HEK293 (cell line): ENCODE results near the gene TMEM240.
"Not testable (repeated sequence)": the region's sequence is repeated elsewhere in the genome, so short reads cannot be mapped to it uniquely, and the experiment has no call there.

Experiments used
- ATF2 ChIP-seq: fragments of 450-650 bp; formaldehyde crosslinking; IDR thresholded peaks from 2 replicates; pipeline ENCODE4 v1.5.1; 2016; ENCODE audit warnings: missing biosample characterization, missing genetic modification characterization, low read depth
- CTCF ChIP-seq: fragments of 450-650 bp; formaldehyde crosslinking; IDR thresholded peaks from 2 replicates; pipeline ENCODE4 v1.5.1; 2016; ENCODE audit warnings: missing biosample characterization, missing genetic modification characterization
- ELK4 ChIP-seq: IDR thresholded peaks from 2 replicates; pipeline ENCODE4 v1.6.1; 2011; ENCODE audit warnings: mild to moderate bottlenecking, low read depth, low read length, borderline replicate concordance
- GLI4 ChIP-seq: fragments of 450-650 bp; formaldehyde crosslinking; IDR thresholded peaks from 2 replicates; pipeline ENCODE4 v1.5.1; 2016; ENCODE audit warnings: missing biosample characterization, missing genetic modification characterization
- PATZ1 ChIP-seq: fragments of 450-650 bp; formaldehyde crosslinking; IDR thresholded peaks from 2 replicates; pipeline ENCODE4 v1.5.1; 2016; ENCODE audit warnings: missing biosample characterization, missing genetic modification characterization
- PRDM10 ChIP-seq: fragments of 450-650 bp; formaldehyde crosslinking; IDR thresholded peaks from 2 replicates; pipeline ENCODE4 v1.5.1; 2016; ENCODE audit warnings: missing biosample characterization, missing genetic modification characterization
- RBAK ChIP-seq: fragments of 450-650 bp; formaldehyde crosslinking; IDR thresholded peaks from 2 replicates; pipeline ENCODE4 v1.5.1; 2016; ENCODE audit warnings: missing biosample characterization, missing genetic modification characterization
- REST ChIP-seq: fragments of 450-650 bp; formaldehyde crosslinking; IDR thresholded peaks from 2 replicates; pipeline ENCODE4 v1.5.1; 2016; ENCODE audit warnings: missing biosample characterization, missing genetic modification characterization
- TSHZ1 ChIP-seq: fragments of 450-650 bp; formaldehyde crosslinking; IDR thresholded peaks from 2 replicates; pipeline ENCODE4 v1.5.1; 2016; ENCODE audit warnings: missing biosample characterization, missing genetic modification characterization, borderline replicate concordance
- ZNF114 ChIP-seq: fragments of 450-650 bp; formaldehyde crosslinking; IDR thresholded peaks from 2 replicates; pipeline ENCODE4 v1.5.0; 2017; ENCODE audit warnings: missing biosample characterization, missing genetic modification characterization
- ZNF239 ChIP-seq: fragments of 450-650 bp; formaldehyde crosslinking; IDR thresholded peaks from 2 replicates; pipeline ENCODE4 v1.5.1; 2016; ENCODE audit warnings: missing biosample characterization, missing genetic modification characterization
- ZNF274 ChIP-seq, 2 experiments: fragments of 200-500 bp in 1 of 2; fragments of 450-650 bp in 1 of 2; sonication (Bioruptor generic) in 1 of 2; formaldehyde crosslinking in 1 of 2; IDR thresholded peaks; 2 replicates each; pipeline versions ENCODE4 v1.5.1 to v1.6.1; 2014 to 2016; ENCODE audit warnings: borderline replicate concordance in 1 of 2, inconsistent platforms in 1 of 2, low read length in 1 of 2, missing biosample characterization in 1 of 2, missing genetic modification characterization in 1 of 2
- ZNF513 ChIP-seq: fragments of 450-650 bp; IDR thresholded peaks from 2 replicates; pipeline ENCODE4 v1.5.1; 2018; ENCODE audit warnings: missing biosample characterization, missing genetic modification characterization
- ZNF654 ChIP-seq: fragments of 450-650 bp; formaldehyde crosslinking; IDR thresholded peaks from 2 replicates; pipeline ENCODE4 v1.5.1; 2016; ENCODE audit warnings: low read depth, missing biosample characterization, missing genetic modification characterization

GRCh38 chr1:1484976-1485750 lies 55.3 kb downstream of the TMEM240 start:
- not testable (repeated sequence) for TF ChIP-seq REST (tag by site-specific recombination); ELK4; CTCF (tag by site-specific recombination); PRDM10 (tag by site-specific recombination); ZNF239 (tag by site-specific recombination); ATF2 (tag by site-specific recombination); ZNF274 (IDR thresholded peaks at IDR 0.05; ENCODE audit: low read length); ZNF274 (tag by site-specific recombination; IDR thresholded peaks at IDR 0.05; ENCODE audit: borderline replicate concordance); ZNF654 (tag by site-specific recombination); ZNF513; RBAK (tag by site-specific recombination); PATZ1 (tag by site-specific recombination); TSHZ1 (tag by site-specific recombination); ZNF114; GLI4 (tag by site-specific recombination)
